ENCODE measurements around the gene ABI3BP. TPM values are rescaled to one million over a fixed set of nuclear protein-coding genes. Genes with fewer than 3 reads are reported as not detected.

Gene ABI3BP
- total RNA-seq, 1 experiment from 2014 or later: 0.74 TPM

DNA sequence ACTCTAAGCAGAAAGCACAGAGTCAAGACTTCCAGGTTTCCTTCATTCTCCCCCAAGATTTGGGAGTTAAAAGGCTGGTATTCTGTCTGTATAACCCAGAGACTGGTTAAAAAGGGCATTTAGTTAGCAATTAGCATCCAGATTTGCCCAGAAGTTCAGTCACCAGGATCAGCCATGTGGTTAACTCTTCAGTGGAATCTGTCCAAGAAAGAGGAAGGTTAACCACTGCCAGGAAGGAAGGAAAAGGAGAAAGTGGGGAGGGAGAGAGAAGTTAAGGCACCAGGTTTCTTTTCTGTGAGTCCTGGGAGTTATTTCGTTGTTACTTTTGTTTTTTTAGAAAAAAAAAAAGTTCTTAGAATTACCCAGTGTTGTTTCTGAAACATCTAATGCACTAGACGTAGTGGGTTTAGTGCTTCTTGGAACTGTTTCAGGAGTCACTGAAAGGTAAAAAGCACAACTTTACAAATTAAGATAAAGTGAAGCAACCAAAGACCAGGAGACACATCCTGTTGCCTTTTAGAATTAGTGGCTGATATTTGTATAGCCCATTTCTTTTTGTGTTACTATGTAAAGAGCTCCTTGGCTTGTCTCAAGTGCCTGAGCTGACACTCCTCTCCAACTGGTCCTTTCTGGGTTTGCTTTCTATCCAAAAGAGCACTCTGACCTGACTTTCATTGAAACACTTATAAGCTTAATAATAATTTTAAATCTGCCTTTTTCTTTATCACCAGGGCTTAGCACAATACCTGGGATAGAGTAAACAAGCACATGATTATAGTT, 128.6 kb downstream of the ABI3BP start (continued):
- TF ChIP-seq, protein P1, sequence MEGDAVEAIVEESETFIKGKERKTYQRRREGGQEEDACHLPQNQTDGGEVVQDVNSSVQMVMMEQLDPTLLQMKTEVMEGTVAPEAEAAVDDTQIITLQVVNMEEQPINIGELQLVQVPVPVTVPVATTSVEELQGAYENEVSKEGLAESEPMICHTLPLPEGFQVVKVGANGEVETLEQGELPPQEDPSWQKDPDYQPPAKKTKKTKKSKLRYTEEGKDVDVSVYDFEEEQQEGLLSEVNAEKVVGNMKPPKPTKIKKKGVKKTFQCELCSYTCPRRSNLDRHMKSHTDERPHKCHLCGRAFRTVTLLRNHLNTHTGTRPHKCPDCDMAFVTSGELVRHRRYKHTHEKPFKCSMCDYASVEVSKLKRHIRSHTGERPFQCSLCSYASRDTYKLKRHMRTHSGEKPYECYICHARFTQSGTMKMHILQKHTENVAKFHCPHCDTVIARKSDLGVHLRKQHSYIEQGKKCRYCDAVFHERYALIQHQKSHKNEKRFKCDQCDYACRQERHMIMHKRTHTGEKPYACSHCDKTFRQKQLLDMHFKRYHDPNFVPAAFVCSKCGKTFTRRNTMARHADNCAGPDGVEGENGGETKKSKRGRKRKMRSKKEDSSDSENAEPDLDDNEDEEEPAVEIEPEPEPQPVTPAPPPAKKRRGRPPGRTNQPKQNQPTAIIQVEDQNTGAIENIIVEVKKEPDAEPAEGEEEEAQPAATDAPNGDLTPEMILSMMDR (IDR thresholded peaks at IDR 0.05): no peak
- TF ChIP-seq, protein P2, sequence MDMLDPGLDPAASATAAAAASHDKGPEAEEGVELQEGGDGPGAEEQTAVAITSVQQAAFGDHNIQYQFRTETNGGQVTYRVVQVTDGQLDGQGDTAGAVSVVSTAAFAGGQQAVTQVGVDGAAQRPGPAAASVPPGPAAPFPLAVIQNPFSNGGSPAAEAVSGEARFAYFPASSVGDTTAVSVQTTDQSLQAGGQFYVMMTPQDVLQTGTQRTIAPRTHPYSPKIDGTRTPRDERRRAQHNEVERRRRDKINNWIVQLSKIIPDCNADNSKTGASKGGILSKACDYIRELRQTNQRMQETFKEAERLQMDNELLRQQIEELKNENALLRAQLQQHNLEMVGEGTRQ (CRISPR knock-in tag; IDR thresholded peaks at IDR 0.05): no peak
- TF ChIP-seq, protein P3, sequence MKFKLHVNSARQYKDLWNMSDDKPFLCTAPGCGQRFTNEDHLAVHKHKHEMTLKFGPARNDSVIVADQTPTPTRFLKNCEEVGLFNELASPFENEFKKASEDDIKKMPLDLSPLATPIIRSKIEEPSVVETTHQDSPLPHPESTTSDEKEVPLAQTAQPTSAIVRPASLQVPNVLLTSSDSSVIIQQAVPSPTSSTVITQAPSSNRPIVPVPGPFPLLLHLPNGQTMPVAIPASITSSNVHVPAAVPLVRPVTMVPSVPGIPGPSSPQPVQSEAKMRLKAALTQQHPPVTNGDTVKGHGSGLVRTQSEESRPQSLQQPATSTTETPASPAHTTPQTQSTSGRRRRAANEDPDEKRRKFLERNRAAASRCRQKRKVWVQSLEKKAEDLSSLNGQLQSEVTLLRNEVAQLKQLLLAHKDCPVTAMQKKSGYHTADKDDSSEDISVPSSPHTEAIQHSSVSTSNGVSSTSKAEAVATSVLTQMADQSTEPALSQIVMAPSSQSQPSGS (CRISPR knock-in tag; IDR thresholded peaks at IDR 0.05; ENCODE audit: borderline replicate concordance, low read depth): no peak
- TF ChIP-seq GABPB1 (CRISPR knock-in tag; IDR thresholded peaks at IDR 0.05) (no peak), ZNF121 (CRISPR knock-in tag; IDR thresholded peaks at IDR 0.05) (no peak), ZNF138 (CRISPR knock-in tag; conservative IDR thresholded peaks at IDR 0.05) (no peak), SMAD4 (CRISPR knock-in tag; IDR thresholded peaks at IDR 0.05) (no peak), MYBL2 (CRISPR knock-in tag; IDR thresholded peaks at IDR 0.05) (no peak), ESRRA (CRISPR knock-in tag; IDR thresholded peaks at IDR 0.05; ENCODE audit: borderline replicate concordance) (no peak), EMX1 (CRISPR knock-in tag; IDR thresholded peaks at IDR 0.05) (no peak), NFYB (CRISPR knock-in tag; conservative IDR thresholded peaks at IDR 0.05; ENCODE audit: low read depth) (no peak)
- TF ChIP-seq, protein P4, sequence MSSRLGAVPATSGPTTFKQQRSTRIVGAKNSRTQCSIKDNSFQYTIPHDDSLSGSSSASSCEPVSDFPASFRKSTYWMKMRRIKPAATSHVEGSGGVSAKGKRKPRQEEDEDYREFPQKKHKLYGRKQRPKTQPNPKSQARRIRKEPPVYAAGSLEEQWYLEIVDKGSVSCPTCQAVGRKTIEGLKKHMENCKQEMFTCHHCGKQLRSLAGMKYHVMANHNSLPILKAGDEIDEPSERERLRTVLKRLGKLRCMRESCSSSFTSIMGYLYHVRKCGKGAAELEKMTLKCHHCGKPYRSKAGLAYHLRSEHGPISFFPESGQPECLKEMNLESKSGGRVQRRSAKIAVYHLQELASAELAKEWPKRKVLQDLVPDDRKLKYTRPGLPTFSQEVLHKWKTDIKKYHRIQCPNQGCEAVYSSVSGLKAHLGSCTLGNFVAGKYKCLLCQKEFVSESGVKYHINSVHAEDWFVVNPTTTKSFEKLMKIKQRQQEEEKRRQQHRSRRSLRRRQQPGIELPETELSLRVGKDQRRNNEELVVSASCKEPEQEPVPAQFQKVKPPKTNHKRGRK (CRISPR knock-in tag; IDR thresholded peaks at IDR 0.05; ENCODE audit: borderline replicate concordance): no peak
- TF ChIP-seq, protein P5, sequence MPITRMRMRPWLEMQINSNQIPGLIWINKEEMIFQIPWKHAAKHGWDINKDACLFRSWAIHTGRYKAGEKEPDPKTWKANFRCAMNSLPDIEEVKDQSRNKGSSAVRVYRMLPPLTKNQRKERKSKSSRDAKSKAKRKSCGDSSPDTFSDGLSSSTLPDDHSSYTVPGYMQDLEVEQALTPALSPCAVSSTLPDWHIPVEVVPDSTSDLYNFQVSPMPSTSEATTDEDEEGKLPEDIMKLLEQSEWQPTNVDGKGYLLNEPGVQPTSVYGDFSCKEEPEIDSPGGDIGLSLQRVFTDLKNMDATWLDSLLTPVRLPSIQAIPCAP (CRISPR knock-in tag; IDR thresholded peaks at IDR 0.05): no peak
- TF ChIP-seq, protein P6, sequence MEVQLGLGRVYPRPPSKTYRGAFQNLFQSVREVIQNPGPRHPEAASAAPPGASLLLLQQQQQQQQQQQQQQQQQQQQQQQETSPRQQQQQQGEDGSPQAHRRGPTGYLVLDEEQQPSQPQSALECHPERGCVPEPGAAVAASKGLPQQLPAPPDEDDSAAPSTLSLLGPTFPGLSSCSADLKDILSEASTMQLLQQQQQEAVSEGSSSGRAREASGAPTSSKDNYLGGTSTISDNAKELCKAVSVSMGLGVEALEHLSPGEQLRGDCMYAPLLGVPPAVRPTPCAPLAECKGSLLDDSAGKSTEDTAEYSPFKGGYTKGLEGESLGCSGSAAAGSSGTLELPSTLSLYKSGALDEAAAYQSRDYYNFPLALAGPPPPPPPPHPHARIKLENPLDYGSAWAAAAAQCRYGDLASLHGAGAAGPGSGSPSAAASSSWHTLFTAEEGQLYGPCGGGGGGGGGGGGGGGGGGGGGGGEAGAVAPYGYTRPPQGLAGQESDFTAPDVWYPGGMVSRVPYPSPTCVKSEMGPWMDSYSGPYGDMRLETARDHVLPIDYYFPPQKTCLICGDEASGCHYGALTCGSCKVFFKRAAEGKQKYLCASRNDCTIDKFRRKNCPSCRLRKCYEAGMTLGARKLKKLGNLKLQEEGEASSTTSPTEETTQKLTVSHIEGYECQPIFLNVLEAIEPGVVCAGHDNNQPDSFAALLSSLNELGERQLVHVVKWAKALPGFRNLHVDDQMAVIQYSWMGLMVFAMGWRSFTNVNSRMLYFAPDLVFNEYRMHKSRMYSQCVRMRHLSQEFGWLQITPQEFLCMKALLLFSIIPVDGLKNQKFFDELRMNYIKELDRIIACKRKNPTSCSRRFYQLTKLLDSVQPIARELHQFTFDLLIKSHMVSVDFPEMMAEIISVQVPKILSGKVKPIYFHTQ (CRISPR knock-in tag; IDR thresholded peaks at IDR 0.05): no peak

DNA sequence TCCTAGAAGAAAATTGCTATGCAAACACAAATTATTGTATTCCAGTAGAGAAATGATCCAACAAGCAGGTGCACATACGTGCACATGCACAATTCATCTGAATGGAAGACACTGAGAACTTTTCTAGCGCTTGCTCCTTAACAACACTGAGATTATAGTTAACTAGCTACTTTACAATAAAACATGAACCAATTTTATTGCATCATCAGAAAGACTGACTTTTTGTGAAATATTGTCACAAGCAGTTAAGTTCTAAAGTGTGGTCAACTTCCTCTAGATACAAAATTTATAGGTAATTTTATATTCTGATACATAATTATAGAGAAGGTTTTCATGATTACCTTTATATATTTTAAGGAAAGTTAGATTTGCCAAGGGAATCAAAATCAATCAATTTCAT, 135.4 kb downstream of the ABI3BP start:
- no peak for ATAC-seq
- ChIA-PET POLR2A (no interaction called here), CTCF (no interaction called here)
- DNase-seq (ENCODE audit: low spot score): no peak
- no peaks in the 10 kb centered on the region for H3K9me3 Mint-ChIP-seq
- no peaks in the 10 kb centered on the region for H3K36me3 Mint-ChIP-seq
- H3K4me1 Mint-ChIP-seq: no peaks in the 10 kb centered on the region
- H3K27ac Mint-ChIP-seq: no peak overlapping the region
- H3K4me3 Mint-ChIP-seq: no peak overlapping the region
- no peaks in the 10 kb centered on the region for H3K27me3 Mint-ChIP-seq (ENCODE audit: low read depth)
- TF ChIP-seq, protein P7, sequence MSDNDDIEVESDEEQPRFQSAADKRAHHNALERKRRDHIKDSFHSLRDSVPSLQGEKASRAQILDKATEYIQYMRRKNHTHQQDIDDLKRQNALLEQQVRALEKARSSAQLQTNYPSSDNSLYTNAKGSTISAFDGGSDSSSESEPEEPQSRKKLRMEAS (CRISPR knock-in tag; IDR thresholded peaks at IDR 0.05): no peak
- TF ChIP-seq NR3C1 (CRISPR knock-in tag; conservative IDR thresholded peaks at IDR 0.05; ENCODE audit: low read depth) (no peak), ZNF232 (CRISPR knock-in tag; IDR thresholded peaks at IDR 0.05) (no peak), CREB1 (CRISPR knock-in tag; IDR thresholded peaks at IDR 0.05) (no peak)
- TF ChIP-seq, protein P8, sequence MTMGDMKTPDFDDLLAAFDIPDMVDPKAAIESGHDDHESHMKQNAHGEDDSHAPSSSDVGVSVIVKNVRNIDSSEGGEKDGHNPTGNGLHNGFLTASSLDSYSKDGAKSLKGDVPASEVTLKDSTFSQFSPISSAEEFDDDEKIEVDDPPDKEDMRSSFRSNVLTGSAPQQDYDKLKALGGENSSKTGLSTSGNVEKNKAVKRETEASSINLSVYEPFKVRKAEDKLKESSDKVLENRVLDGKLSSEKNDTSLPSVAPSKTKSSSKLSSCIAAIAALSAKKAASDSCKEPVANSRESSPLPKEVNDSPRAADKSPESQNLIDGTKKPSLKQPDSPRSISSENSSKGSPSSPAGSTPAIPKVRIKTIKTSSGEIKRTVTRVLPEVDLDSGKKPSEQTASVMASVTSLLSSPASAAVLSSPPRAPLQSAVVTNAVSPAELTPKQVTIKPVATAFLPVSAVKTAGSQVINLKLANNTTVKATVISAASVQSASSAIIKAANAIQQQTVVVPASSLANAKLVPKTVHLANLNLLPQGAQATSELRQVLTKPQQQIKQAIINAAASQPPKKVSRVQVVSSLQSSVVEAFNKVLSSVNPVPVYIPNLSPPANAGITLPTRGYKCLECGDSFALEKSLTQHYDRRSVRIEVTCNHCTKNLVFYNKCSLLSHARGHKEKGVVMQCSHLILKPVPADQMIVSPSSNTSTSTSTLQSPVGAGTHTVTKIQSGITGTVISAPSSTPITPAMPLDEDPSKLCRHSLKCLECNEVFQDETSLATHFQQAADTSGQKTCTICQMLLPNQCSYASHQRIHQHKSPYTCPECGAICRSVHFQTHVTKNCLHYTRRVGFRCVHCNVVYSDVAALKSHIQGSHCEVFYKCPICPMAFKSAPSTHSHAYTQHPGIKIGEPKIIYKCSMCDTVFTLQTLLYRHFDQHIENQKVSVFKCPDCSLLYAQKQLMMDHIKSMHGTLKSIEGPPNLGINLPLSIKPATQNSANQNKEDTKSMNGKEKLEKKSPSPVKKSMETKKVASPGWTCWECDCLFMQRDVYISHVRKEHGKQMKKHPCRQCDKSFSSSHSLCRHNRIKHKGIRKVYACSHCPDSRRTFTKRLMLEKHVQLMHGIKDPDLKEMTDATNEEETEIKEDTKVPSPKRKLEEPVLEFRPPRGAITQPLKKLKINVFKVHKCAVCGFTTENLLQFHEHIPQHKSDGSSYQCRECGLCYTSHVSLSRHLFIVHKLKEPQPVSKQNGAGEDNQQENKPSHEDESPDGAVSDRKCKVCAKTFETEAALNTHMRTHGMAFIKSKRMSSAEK (CRISPR knock-in tag; IDR thresholded peaks at IDR 0.05; ENCODE audit: borderline replicate concordance): no peak
- TF ChIP-seq, protein P9, sequence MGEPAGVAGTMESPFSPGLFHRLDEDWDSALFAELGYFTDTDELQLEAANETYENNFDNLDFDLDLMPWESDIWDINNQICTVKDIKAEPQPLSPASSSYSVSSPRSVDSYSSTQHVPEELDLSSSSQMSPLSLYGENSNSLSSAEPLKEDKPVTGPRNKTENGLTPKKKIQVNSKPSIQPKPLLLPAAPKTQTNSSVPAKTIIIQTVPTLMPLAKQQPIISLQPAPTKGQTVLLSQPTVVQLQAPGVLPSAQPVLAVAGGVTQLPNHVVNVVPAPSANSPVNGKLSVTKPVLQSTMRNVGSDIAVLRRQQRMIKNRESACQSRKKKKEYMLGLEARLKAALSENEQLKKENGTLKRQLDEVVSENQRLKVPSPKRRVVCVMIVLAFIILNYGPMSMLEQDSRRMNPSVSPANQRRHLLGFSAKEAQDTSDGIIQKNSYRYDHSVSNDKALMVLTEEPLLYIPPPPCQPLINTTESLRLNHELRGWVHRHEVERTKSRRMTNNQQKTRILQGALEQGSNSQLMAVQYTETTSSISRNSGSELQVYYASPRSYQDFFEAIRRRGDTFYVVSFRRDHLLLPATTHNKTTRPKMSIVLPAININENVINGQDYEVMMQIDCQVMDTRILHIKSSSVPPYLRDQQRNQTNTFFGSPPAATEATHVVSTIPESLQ (CRISPR knock-in tag; IDR thresholded peaks at IDR 0.05): no peak
